CD4-positive, alpha-beta T cell treated with Interleukin-21 for 1 hour (primary cell): ENCODE data around the gene SEMA3D.
"Not testable (repeated sequence)": the region's sequence is repeated elsewhere in the genome, so short reads cannot be mapped to it uniquely, and the experiment has no call there.

ENCODE experiments used
- DNase-seq: peaks from one replicate; pipeline ENCODE4 v3.0.0-alpha.2; 2020

SEMA3D gene

DNA sequence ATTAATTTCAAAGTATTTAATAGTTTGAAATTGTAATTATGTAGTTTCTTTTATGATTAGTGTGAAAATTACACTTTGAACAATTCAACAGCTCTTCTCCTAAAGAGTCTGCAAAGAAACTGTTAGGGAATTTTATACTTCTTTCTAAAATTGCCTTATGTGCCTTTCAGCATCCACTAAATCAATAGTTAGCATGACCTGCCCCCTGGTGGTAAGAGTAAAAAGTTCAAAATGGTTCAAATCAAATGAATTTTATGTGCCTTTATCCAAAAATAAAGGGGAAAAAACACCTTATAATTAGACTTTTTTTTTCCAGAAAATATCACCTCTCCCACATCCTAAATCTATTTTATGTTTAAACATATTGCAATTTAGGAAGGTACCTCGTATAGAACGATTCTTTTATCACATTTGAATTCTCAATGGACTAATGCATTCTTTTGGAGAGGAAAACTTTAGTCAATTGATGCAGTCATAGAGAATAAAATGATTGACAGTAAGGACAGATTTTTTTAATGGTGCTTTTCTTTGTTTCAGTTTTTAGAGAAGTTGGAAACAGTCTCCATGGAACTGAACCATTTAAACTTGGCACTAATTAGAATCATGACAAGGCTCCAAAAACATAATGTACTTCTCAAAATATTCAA, 163.7 kb downstream of the SEMA3D start:
- DNase-seq, result peak; percentile 31

DNA sequence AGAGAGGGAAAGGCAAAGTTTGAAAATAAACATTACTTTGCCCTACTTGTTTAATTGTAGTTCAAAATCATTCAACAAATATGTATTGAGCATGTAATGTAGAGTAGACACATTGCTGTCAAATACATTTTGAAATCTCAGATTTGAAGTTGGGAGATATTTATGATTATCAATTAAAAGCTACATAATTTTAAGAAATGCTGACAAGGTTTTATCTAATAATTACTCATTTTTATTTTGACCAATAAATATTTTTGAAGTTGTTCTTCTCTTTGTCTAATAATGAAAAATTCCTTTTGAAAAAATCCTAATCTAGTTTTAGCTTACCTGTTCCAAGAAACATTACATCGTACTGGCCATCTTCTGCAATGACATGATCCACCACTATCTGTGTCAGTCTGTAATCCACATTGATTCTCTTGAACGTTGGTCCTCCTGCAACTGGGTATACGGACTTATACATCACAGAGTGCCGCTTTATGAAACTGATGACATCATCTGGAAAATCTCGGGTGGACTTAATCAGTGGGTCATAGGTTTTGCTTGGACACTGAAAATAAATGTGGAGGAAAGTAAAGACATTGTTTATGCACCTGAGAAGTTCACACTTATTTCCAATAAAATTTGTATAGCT, 164.7 kb downstream of the SEMA3D start:
- DNase-seq, result no peak

DNA sequence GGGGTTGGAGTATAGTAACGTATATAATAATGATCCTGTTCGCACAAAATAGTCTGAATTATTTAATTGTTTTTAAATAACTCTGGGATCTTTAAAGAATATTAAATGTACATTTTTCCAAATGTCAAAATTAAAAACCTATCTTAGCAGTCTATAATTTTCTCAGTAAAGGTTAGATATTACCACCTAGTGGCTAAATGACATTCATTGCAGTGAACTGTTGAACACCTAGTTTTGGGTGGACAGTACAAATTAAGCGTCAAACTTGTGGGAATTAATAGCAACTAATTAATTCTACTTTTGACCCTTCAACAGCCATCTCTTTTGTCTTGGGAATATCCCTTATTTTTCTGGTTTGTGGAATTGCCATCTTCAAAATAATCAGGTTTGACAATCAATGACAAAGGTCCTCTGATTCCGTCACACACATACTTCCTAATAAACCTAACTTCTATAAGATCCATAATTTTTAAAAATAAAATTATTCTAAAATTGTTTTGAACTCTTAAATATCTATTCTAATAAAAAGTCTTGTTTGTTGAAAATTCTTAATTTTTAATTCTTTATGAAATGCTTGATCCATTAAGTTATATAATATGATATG, 165.7 kb downstream of the SEMA3D start:
- DNase-seq, result no peak

DNA sequence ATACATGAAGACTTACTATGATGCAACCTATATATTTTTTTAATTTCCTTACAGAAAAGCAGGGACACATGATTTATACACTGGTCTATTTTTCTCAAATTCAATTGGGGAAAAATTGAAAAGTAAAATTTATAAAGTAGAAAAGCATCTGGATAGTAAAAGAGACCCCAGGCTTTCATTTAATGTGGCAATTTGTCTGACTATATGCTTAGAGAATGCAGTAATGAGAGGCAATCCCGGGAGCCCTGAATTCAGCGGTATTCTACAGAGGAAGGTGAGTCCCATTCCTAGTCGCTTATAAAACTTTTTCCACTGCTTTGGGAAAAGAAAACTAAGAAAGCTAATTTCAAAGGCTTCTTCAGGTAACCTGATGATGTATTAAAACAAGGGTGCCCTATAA, 167.1 kb downstream of the SEMA3D start:
- DNase-seq, result no peak

DNA sequence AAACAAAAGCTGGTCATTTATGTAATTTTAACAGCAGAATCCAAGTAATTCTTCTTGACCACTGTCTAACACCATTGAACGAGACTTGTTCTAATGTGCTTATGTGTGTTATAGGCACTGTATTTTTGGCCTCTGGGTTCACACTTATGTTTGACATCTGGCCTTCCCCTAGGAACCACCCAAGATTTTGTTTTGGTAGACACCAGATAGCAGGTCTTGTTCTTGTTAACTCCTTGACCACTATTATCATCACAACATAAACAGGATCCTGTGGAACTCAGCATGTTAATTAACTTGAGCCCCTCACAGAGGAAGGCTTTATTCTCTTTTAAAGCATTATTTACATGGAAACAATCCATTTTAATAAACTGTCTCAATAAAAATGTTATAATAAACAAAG, 167.7 kb downstream of the SEMA3D start:
- no peak for DNase-seq

DNA sequence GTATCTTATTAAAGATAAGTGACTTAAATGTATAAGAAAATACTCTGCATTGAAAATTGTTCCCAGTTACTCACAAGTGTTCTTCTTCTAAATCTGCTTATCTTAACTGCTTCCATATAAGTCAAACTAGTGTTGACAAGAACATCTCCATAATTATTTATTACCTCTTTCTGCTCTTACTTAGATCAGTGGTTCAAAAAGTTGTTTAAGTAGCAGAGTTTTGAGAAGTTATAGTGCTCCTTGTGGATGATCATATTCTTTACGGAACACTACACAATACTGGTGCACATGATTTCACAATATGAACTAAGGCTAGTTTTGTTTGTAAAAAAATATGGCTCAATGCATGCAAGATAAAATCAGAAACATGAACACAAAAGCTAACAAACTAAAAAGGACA, 168.4 kb downstream of the SEMA3D start:
- DNase-seq, result no peak

DNA sequence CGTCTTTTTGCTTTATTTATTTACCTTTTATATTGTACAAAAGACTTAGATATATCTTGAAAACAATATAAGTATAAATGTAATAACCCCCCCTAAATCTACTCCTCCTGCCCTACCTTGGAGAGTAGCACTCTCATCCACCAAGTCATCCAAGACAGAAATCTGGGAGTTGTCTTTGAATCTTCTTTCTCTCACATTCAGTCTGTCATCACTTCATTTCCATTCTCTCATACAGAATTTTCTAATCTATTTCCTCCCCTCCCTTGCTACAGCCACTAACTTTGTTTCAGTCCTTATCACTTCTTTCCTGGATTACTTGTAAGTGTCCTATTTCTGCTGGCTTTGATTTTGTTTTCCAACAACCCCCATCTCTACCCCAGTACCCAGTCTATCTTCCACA, 170.6 kb downstream of the SEMA3D start:
- no peak for DNase-seq

- DNase-seq, result no peak
These were observed 171.8 kb downstream of the SEMA3D start for GRCh38 chr7:85014936-85015660.

DNA sequence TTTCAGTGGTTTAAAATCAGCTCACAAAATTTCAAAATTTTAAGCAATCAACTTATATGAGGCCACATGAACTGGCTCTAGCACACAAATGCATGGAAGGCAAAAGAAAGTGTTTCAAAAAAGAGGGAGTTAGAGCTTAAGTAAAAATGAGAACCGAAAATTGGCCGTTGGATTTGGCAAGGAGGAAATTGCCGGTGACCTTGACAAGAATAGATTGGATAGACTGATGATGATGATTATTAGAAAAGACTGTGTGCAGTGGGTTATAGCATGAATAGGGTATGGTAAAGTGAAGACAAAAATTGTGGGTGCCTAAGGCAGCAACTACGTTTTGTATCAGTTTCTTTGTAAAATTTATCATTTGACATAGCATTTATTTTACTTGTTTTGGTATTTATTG, 175.7 kb downstream of the SEMA3D start:
- DNase-seq, result no peak

DNA sequence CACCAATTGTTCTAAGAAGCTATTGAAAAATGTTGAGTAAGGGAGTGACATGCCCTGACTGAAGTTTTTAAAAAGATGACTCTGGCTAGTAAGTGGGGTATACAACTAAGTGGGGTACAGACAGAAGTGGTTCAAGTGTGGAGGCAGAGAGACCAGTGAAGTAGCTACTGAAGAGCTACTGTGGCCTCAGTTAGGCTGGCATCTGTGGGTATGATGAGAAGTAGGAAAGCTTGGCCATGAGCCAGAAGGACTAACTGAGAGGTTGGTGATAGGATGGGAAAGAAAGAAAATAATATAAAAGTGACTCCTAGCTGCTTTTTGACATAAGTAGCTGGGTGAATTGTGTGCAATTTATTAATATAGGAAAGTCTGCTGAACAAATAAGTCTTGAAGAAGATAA, 176.6 kb downstream of the SEMA3D start:
- no peak for DNase-seq

GRCh38 chr7:85006754-85007153, 180.1 kb downstream of the SEMA3D start:
- no peak for DNase-seq

- DNase-seq, result no peak
These were observed 182.5 kb downstream of the SEMA3D start for GRCh38 chr7:85004402-85004801.

GRCh38 chr7:85001495-85002345, 185.1 kb downstream of the SEMA3D start:
- DNase-seq, result no peak

- DNase-seq, result no peak
These were observed 186.0 kb downstream of the SEMA3D start for GRCh38 chr7:85000735-85001350.

DNA sequence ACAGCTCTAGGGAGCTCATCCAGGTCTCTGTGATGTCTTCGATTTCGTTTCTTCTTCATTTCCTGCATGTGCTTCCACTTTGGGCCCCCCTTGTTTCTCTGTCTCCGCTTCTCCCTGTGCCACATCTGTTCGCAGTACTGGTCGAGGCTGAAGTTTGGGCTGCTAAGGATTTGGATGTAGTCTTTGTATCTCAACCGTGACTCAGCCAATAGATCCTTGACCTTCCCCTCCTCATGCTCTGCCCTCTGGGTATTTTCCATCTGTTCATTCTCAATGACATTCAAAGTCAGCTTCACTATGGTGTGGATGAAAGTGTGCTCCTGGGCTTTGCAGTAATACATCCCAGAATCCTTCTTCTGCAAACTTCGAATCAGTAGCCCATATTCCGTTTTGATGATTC, 187.4 kb downstream of the SEMA3D start:
- DNase-seq, result no peak

DNA sequence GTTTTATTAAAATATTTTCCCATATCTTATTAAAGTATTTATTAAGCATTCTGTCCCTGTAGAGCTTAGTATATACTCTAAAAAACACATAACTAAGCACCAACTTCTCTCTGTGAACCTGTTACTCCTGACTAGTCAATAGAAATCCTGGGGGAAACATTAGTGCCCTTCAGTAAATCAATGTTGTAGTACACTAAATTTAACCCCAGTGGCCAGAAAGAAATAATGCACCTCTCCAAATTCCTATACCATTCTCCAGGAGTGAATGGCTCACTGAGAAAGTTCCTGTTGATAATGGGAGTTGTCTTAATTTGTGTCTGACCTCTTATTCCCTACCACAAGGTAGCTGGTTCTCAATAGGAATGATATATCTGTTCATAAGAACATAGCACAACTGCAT, 188.2 kb downstream of the SEMA3D start:
- DNase-seq, result no peak

DNA sequence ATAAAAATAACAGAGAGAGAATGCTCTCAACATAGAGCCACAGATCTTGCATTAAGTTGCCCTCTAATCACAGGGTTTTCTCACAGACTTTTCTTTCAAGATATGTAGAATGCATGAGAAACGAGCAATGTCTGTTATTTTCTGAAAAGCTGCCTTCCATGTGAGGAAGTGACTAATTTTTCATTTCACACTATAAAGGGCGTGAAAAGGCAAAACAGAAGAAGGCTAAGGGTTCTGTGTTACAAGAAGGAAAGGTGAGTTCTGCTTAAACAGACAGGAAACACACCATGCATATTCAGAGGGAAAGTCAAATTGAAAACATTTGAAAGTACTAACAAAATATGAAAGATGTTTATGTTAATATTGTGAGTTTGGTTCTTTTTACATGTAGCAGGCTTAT, 189.2 kb downstream of the SEMA3D start:
- DNase-seq, result no peak

GRCh38 chr7:84992954-84993353, 193.9 kb downstream of the SEMA3D start:
- not testable (repeated sequence) for DNase-seq

DNA sequence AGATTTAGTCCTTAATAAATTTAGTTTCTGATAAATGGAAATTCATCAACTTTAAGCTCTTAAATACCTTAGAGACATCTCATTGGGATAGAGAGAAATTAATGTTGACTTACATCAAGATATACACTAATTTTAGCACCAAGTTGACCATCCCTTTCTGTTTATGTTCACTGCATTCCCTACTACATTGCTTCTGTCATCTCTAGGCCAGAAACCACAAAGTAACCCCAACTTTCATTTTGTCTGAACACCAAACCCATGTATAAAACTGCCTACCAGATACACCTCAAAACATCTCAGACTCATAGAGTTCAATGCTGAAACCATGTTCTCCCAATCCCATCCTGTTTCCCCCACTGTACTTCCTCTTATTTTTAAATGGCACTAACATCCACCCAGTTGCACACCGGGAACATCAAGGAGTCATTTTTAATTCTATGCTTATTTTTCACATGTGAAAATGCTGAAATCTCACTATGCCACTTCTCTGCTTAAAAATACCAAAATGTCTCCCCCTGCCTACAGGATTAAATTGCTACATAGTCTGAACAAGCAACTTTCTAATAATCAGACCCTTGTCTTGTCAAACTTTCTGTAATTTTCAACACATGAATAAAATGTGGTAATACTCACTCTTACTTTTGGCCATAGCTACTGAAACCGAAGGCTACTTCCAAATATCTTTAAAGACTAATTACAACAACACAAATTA, 201.6 kb downstream of the SEMA3D start:
- DNase-seq, result no peak

GRCh38 chr7:84982199-84982598, 204.7 kb downstream of the SEMA3D start:
- no peak for DNase-seq

GRCh38 chr7:84981055-84981976, 205.5 kb downstream of the SEMA3D start:
- DNase-seq, result no peak
